ENCODE measurements around the gene SEPTIN11. TPM values are rescaled to one million over a fixed set of nuclear protein-coding genes. Genes with fewer than 3 reads are reported as not detected.

SEPTIN11 gene
- total RNA-seq, 1 experiment from 2014 or later, result 125 TPM

- ATAC-seq (no peak), DNase-seq (ENCODE audit: low spot score) (no peak)
- POLR2A ChIA-PET, result no interaction called here
- TF ChIP-seq SOX15 (CRISPR knock-in tag; IDR thresholded peaks at IDR 0.05) (no peak), IRF1 (CRISPR knock-in tag; IDR thresholded peaks at IDR 0.05) (no peak), RELA (CRISPR knock-in tag; IDR thresholded peaks at IDR 0.05; ENCODE audit: borderline replicate concordance) (no peak), FOXP1 (CRISPR knock-in tag; IDR thresholded peaks at IDR 0.05; ENCODE audit: borderline replicate concordance) (no peak), E2F1 (CRISPR knock-in tag; IDR thresholded peaks at IDR 0.05) (no peak), FOXP4 (CRISPR knock-in tag; IDR thresholded peaks at IDR 0.05) (no peak), HMGA2 (CRISPR knock-in tag; IDR thresholded peaks at IDR 0.05) (no peak), ZMAT4 (CRISPR knock-in tag; IDR thresholded peaks at IDR 0.05) (no peak), IRF2 (CRISPR knock-in tag; IDR thresholded peaks at IDR 0.05; ENCODE audit: borderline replicate concordance, low read depth) (no peak), GRHL2 (CRISPR knock-in tag; IDR thresholded peaks at IDR 0.05; ENCODE audit: insufficient replicate concordance, severe bottlenecking) (no peak), ZNF263 (CRISPR knock-in tag; IDR thresholded peaks at IDR 0.05; ENCODE audit: low read depth) (no peak), ZNF512 (CRISPR knock-in tag; IDR thresholded peaks at IDR 0.05; ENCODE audit: borderline replicate concordance) (no peak), CREM (CRISPR knock-in tag; IDR thresholded peaks at IDR 0.05) (no peak), PRRX2 (CRISPR knock-in tag; IDR thresholded peaks at IDR 0.05) (no peak), RORB (CRISPR knock-in tag; IDR thresholded peaks at IDR 0.05) (no peak)
- TF ChIP-seq, protein P1, sequence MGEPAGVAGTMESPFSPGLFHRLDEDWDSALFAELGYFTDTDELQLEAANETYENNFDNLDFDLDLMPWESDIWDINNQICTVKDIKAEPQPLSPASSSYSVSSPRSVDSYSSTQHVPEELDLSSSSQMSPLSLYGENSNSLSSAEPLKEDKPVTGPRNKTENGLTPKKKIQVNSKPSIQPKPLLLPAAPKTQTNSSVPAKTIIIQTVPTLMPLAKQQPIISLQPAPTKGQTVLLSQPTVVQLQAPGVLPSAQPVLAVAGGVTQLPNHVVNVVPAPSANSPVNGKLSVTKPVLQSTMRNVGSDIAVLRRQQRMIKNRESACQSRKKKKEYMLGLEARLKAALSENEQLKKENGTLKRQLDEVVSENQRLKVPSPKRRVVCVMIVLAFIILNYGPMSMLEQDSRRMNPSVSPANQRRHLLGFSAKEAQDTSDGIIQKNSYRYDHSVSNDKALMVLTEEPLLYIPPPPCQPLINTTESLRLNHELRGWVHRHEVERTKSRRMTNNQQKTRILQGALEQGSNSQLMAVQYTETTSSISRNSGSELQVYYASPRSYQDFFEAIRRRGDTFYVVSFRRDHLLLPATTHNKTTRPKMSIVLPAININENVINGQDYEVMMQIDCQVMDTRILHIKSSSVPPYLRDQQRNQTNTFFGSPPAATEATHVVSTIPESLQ (CRISPR knock-in tag; IDR thresholded peaks at IDR 0.05), result no peak
- TF ChIP-seq, protein P2, sequence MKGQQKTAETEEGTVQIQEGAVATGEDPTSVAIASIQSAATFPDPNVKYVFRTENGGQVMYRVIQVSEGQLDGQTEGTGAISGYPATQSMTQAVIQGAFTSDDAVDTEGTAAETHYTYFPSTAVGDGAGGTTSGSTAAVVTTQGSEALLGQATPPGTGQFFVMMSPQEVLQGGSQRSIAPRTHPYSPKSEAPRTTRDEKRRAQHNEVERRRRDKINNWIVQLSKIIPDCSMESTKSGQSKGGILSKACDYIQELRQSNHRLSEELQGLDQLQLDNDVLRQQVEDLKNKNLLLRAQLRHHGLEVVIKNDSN (CRISPR knock-in tag; IDR thresholded peaks at IDR 0.05), result no peak
- TF ChIP-seq, protein P3, sequence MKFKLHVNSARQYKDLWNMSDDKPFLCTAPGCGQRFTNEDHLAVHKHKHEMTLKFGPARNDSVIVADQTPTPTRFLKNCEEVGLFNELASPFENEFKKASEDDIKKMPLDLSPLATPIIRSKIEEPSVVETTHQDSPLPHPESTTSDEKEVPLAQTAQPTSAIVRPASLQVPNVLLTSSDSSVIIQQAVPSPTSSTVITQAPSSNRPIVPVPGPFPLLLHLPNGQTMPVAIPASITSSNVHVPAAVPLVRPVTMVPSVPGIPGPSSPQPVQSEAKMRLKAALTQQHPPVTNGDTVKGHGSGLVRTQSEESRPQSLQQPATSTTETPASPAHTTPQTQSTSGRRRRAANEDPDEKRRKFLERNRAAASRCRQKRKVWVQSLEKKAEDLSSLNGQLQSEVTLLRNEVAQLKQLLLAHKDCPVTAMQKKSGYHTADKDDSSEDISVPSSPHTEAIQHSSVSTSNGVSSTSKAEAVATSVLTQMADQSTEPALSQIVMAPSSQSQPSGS (CRISPR knock-in tag; IDR thresholded peaks at IDR 0.05; ENCODE audit: borderline replicate concordance, low read depth), result no peak
- TF ChIP-seq, protein P4, sequence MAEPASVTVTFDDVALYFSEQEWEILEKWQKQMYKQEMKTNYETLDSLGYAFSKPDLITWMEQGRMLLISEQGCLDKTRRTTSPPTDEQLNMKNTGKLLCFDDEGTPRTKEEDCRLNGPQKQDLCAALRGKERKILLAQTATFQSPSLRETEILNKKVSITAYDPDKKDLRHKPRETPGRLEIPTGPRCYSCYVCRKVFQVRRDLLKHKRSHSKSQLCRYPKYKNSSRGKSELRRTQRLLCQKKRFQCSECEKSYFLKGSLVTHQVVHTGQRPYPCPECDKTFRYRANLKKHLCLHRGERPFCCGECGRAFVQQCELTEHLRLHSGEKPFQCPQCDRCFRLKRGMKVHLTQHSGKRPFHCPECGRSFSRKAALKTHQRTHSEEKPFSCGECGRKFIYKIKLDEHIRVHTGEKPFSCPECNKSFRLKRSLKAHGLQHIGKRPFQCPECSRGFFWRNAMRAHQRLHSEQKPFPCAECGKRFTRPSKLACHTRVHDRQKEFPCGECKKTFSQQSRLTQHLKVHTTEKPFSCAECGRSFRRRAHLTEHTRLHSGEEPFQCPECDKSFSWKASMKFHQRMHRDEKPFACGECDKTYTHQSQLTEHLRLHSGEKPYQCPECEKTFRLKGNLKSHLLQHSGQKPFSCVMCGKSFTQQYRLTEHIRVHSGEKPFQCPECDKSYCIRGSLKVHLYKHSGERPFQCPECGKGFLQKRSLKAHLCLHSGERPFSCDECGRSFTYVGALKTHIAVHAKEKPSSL (CRISPR knock-in tag; conservative IDR thresholded peaks at IDR 0.05), result no peak
- H3K4me1 Mint-ChIP-seq, result peaks cover 60% of the 10 kb centered on the region
- H3K4me3 Mint-ChIP-seq, result no peak overlapping the region
- H3K27ac Mint-ChIP-seq, result no peak overlapping the region
- no peaks in the 10 kb centered on the region for H3K27me3 Mint-ChIP-seq (ENCODE audit: low read depth)
- H3K36me3 Mint-ChIP-seq, result no peaks in the 10 kb centered on the region
- H3K9me3 Mint-ChIP-seq, result no peaks in the 10 kb centered on the region
- CTCF ChIA-PET, result no interaction called here
Observed at GRCh38 chr4:76955182-76955581, 5.6 kb downstream of the SEPTIN11 start.
